ENCODE data around the gene CAMK2D. TPM values are rescaled to one million over a fixed set of nuclear protein-coding genes. Genes with fewer than 3 reads are reported as not detected.
A peak's percentile ranks its signal among the peaks of the same experiment; 100 is the strongest.

The CAMK2D gene
- total and polyA plus RNA-seq, 8 donors = 4.0 to 23.1 (median 9.8) TPM

DNA sequence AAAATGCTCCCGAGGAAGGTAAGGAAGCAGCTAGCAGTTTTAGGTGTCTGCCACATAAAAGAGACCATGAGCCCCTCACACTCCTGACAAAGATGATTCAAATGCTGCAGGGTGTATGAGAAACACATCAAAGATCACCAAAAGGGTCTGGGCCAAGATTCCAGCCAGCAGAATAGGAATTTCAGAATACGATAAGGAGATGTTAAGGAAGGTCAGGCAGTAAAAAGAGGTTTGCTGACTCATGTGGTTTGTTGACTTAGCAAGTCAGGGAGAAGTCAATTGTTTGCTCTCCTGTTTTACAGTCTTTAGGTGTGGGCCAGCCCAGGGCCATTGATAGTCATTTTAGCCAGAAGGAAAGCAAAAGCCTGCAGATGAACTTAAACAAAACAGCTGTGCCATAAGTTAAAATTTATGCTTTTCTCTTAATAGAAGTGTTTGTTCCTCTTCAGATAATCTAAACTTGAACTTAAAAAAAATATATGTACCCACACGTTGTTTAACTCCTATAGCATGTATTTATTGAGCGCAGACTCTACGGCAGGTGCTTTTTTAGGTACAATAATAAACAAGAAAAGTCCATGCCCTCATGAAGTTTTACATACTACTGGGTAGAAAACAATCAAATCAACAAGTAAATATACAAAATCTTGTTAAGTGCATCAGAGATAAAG, 115.6 kb downstream of the CAMK2D start:
- Histone ChIP-seq H3K4me1 (peaks cover 19 to 51% (median 25%) of the 10 kb centered on the region in 3 donors), H3K27me3 (no peaks in the 10 kb centered on the region), H3K27ac (peak overlapping the region in 3 of 4 donors; percentile 0 to 49 (median 42)), H3K36me3 (no peaks in the 10 kb centered on the region), H3K9me3 (no peaks in the 10 kb centered on the region), H3K4me3 (no peak overlapping the region)
- TF ChIP-seq CTCF (IDR thresholded peaks at IDR 0.05) = no peak
- intact Hi-C loops (cut with DNase I) = no loop called here
- 53 to 55% methylated on average over 5 of the region's 5 CpGs for WGBS, 2 donors
- FAIRE-seq = peak; percentile 90
- peak; percentile 96 to 98 (median 97) for ATAC-seq
- peak in 4 of 6 donors; percentile 25 to 57 (median 44) for DNase-seq

GRCh38 chr4:113645288-113645687, 116.2 kb downstream of the CAMK2D start:
- Histone ChIP-seq H3K9me3 (no peaks in the 10 kb centered on the region), H3K4me3 (no peak overlapping the region), H3K27me3 (no peaks in the 10 kb centered on the region), H3K4me1 (peaks cover 19 to 57% (median 31%) of the 10 kb centered on the region in 3 donors), H3K27ac (peak overlapping the region in 2 of 4 donors; percentile 42 to 49), H3K36me3 (no peaks in the 10 kb centered on the region)
- intact Hi-C loops (cut with DNase I) = no loop called here
- no peak for TF ChIP-seq CTCF (IDR thresholded peaks at IDR 0.05)
- WGBS, 2 donors = 89 to 92% methylated on average over 1 of the region's 1 CpG
- FAIRE-seq = no peak
- DNase-seq = no peak
- ATAC-seq = peak in 1 of 4 donors; percentile 15

DNA sequence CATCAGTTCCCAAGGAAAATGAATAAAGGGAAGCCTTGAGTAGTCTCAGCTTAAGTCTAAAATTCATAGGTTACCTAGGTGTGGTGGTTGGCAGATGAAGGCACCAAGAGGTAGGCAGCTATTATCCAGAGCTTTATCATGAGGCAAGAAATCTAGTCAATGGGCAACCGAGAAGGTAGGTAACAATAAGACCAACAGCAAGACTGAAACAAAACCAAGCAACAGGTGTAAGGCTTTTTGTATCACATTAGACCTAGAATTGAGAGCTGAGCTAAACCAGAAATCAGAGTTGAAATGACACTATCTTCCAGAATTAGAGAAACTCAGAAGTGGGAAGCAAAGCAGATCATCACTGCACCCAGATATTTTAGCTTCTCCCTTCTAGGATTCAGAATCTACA, 117.1 kb downstream of the CAMK2D start:
- Histone ChIP-seq H3K27me3 (no peaks in the 10 kb centered on the region), H3K4me3 (no peak overlapping the region), H3K27ac (no peak overlapping the region), H3K9me3 (no peaks in the 10 kb centered on the region), H3K4me1 (peaks cover 19 to 57% (median 32%) of the 10 kb centered on the region in 3 donors), H3K36me3 (no peaks in the 10 kb centered on the region)
- ATAC-seq (no peak), FAIRE-seq (no peak), DNase-seq (no peak)
- intact Hi-C loops (cut with DNase I) = no loop called here
- TF ChIP-seq CTCF (IDR thresholded peaks at IDR 0.05) = no peak
- 92 to 93% methylated on average over 1 of the region's 1 CpG for WGBS, 2 donors

DNA sequence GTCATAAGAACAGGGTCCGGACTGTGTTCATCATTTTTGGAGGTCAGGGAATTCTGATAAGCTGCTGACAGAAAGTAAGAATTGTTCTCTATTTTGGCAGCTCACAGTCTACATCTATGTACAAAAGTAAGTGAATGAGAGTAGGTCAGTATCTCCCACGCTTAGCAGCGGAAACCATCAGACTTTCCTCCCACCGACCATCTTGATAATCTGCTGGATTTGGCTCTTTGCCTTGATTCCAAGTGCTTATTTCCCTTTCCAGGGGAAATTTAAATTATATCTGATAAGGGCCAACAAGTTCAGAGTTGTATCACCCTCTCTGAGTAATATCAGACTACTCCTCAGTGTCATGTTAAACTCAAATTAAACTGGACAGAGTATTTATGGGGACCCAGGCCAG, 118.0 kb downstream of the CAMK2D start:
- intact Hi-C loops (cut with DNase I) = no loop called here
- H3K36me3 ChIP-seq = no peaks in the 10 kb centered on the region
- ATAC-seq (no peak), FAIRE-seq (no peak), DNase-seq (no peak)
- no peak overlapping the region for H3K4me3 ChIP-seq
- 48 to 54% methylated on average over 4 of the region's 4 CpGs for WGBS, 2 donors
- no peak for TF ChIP-seq CTCF (IDR thresholded peaks at IDR 0.05)
- peaks cover 19 to 57% (median 32%) of the 10 kb centered on the region in 3 donors for H3K4me1 ChIP-seq
- H3K9me3 ChIP-seq = no peaks in the 10 kb centered on the region
- no peaks in the 10 kb centered on the region for H3K27me3 ChIP-seq
- H3K27ac ChIP-seq = no peak overlapping the region

DNA sequence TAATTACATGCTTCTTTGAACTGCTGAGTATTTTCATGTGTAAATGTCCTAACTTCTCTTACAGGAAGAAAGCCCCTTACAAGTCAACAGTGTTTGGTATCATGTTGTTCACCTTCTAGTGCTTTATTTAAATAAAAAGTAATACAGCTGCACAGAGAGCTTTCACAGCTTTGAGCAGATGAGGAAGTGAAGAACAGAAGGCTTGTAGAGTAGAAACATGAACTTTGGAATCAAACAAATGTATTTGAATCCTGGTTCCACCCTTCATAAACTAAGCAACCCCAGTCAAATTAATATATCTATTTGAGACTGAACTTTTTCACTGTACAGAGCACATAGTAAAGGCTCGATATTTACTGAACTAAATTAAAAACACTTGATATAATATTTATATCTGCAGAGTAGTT, 120.5 kb downstream of the CAMK2D start:
- FAIRE-seq (peak; percentile 89), ATAC-seq (peak; percentile 33 to 67 (median 66)), DNase-seq (no peak)
- H3K9me3 ChIP-seq = no peaks in the 10 kb centered on the region
- H3K4me3 ChIP-seq = no peak overlapping the region
- H3K4me1 ChIP-seq = peaks cover 12 to 60% (median 34%) of the 10 kb centered on the region in 3 donors
- H3K27ac ChIP-seq = peak overlapping the region in 3 of 4 donors; percentile 6 to 68 (median 66)
- 10 to 17% methylated on average over 1 of the region's 1 CpG for WGBS, 2 donors
- H3K27me3 ChIP-seq = no peaks in the 10 kb centered on the region
- intact Hi-C loops (cut with DNase I) = no loop called here
- TF ChIP-seq CTCF (IDR thresholded peaks at IDR 0.05) = no peak
- H3K36me3 ChIP-seq = no peaks in the 10 kb centered on the region
